ENCODE results near the gene FITM2.

The FITM2 gene

DNA sequence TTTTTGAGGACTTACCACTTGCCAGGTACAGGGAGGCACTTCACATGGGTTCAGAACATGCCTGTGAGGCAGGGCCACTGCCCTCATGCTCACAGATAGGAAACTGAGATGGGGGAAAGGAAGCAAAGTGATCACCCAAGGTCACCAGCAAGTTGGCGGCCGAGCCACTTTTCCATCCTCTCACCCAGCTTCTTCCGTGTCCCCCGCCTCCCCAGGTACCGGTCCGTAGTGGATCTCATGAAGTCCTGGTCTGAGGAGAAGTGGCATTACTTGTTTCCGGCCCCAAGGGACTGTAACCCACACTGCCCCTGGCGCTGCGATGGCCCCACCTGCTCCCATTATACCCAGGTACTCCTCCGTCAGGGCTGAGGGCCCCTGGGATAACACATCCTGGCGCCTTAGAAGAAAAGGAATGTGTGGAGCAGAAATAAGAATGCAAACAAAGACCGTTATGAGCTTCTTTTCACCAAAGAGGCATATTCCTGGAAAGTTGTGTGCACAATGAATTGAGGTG is 32.2 kb upstream of the FITM2 start (continued):
- TF ChIP-seq, protein P1, sequence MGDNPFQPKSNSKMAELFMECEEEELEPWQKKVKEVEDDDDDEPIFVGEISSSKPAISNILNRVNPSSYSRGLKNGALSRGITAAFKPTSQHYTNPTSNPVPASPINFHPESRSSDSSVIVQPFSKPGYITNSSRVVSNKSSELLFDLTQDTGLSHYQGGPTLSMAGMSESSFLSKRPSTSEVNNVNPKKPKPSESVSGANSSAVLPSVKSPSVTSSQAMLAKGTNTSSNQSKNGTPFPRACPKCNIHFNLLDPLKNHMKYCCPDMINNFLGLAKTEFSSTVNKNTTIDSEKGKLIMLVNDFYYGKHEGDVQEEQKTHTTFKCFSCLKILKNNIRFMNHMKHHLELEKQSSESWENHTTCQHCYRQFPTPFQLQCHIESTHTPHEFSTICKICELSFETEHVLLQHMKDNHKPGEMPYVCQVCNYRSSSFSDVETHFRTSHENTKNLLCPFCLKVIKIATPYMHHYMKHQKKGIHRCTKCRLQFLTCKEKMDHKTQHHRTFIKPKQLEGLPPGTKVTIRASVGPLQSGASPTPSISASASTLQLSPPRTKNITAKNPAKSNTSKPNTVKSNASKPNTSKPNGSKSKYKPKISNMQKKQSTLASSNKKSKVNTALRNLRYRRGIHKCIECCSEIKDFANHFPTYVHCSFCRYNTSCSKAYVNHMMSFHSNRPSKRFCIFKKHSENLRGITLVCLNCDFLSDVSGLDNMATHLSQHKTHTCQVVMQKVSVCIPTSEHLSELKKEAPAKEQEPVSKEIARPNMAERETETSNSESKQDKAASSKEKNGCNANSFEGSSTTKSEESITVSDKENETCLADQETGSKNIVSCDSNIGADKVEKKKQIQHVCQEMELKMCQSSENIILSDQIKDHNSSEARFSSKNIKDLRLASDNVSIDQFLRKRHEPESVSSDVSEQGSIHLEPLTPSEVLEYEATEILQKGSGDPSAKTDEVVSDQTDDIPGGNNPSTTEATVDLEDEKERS (tag by site-specific recombination; IDR thresholded peaks at IDR 0.05), result no peak
- TF ChIP-seq, protein P2, sequence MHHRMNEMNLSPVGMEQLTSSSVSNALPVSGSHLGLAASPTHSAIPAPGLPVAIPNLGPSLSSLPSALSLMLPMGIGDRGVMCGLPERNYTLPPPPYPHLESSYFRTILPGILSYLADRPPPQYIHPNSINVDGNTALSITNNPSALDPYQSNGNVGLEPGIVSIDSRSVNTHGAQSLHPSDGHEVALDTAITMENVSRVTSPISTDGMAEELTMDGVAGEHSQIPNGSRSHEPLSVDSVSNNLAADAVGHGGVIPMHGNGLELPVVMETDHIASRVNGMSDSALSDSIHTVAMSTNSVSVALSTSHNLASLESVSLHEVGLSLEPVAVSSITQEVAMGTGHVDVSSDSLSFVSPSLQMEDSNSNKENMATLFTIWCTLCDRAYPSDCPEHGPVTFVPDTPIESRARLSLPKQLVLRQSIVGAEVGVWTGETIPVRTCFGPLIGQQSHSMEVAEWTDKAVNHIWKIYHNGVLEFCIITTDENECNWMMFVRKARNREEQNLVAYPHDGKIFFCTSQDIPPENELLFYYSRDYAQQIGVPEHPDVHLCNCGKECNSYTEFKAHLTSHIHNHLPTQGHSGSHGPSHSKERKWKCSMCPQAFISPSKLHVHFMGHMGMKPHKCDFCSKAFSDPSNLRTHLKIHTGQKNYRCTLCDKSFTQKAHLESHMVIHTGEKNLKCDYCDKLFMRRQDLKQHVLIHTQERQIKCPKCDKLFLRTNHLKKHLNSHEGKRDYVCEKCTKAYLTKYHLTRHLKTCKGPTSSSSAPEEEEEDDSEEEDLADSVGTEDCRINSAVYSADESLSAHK (tag by site-specific recombination; IDR thresholded peaks at IDR 0.05), result no peak
- no peak for TF ChIP-seq ZNF670 (tag by site-specific recombination; IDR thresholded peaks at IDR 0.05; ENCODE audit: low read depth)
- TF ChIP-seq, protein P3, sequence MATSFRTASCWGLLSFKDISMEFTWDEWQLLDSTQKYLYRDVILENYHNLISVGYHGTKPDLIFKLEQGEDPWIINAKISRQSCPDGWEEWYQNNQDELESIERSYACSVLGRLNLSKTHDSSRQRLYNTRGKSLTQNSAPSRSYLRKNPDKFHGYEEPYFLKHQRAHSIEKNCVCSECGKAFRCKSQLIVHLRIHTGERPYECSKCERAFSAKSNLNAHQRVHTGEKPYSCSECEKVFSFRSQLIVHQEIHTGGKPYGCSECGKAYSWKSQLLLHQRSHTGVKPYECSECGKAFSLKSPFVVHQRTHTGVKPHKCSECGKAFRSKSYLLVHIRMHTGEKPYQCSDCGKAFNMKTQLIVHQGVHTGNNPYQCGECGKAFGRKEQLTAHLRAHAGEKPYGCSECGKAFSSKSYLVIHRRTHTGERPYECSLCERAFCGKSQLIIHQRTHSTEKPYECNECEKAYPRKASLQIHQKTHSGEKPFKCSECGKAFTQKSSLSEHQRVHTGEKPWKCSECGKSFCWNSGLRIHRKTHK (tag by site-specific recombination; IDR thresholded peaks at IDR 0.05), result no peak
- no peak for TF ChIP-seq HOXA7 (CRISPR knock-in tag; IDR thresholded peaks at IDR 0.05; ENCODE audit: borderline replicate concordance)
- TF ChIP-seq, protein P4, sequence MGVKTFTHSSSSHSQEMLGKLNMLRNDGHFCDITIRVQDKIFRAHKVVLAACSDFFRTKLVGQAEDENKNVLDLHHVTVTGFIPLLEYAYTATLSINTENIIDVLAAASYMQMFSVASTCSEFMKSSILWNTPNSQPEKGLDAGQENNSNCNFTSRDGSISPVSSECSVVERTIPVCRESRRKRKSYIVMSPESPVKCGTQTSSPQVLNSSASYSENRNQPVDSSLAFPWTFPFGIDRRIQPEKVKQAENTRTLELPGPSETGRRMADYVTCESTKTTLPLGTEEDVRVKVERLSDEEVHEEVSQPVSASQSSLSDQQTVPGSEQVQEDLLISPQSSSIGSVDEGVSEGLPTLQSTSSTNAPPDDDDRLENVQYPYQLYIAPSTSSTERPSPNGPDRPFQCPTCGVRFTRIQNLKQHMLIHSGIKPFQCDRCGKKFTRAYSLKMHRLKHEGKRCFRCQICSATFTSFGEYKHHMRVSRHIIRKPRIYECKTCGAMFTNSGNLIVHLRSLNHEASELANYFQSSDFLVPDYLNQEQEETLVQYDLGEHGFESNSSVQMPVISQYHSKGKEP (tag by site-specific recombination; IDR thresholded peaks at IDR 0.05), result no peak
- TF ChIP-seq FEZF1 (tag by site-specific recombination; IDR thresholded peaks at IDR 0.05), result no peak
- no peak for TF ChIP-seq ZNF433 (tag by site-specific recombination; IDR thresholded peaks at IDR 0.05; ENCODE audit: low read depth)
- TF ChIP-seq GFI1B (tag by site-specific recombination; IDR thresholded peaks at IDR 0.05), result no peak
- TF ChIP-seq ZNF791 (tag by site-specific recombination; IDR thresholded peaks at IDR 0.05), result no peak
- TF ChIP-seq ZBTB17 (tag by site-specific recombination; IDR thresholded peaks at IDR 0.05), result no peak
- TF ChIP-seq, protein P5, sequence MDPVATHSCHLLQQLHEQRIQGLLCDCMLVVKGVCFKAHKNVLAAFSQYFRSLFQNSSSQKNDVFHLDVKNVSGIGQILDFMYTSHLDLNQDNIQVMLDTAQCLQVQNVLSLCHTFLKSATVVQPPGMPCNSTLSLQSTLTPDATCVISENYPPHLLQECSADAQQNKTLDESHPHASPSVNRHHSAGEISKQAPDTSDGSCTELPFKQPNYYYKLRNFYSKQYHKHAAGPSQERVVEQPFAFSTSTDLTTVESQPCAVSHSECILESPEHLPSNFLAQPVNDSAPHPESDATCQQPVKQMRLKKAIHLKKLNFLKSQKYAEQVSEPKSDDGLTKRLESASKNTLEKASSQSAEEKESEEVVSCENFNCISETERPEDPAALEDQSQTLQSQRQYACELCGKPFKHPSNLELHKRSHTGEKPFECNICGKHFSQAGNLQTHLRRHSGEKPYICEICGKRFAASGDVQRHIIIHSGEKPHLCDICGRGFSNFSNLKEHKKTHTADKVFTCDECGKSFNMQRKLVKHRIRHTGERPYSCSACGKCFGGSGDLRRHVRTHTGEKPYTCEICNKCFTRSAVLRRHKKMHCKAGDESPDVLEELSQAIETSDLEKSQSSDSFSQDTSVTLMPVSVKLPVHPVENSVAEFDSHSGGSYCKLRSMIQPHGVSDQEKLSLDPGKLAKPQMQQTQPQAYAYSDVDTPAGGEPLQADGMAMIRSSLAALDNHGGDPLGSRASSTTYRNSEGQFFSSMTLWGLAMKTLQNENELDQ (tag by site-specific recombination; IDR thresholded peaks at IDR 0.05; ENCODE audit: low read depth), result no peak
- no peak for TF ChIP-seq REPIN1 (tag by site-specific recombination; IDR thresholded peaks at IDR 0.05; ENCODE audit: low read depth)
- TF ChIP-seq BCL11B (tag by site-specific recombination; IDR thresholded peaks at IDR 0.05; ENCODE audit: low read depth), result no peak

DNA sequence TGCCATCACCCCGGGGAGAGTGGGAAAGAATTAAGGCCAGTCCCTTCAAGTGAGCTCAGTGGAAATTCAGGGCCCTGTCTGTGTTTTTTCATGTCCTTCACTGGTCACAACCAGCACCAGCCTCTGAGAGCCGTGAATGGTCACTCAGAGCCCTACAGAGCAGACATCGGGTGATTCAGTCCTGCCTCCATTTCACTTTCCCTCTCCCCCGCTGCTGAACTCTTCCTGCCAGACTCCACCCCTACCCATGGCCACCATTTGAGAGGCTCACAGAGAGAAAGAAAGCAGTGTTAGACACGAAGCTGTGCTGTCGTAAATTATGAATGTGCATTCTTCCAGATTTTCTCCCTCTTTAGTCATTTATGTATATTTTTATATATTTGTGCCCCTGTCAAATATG is 31.2 kb upstream of the FITM2 start:
- Histone ChIP-seq H3K9me3 (ENCODE audit: control insufficient read depth, insufficient read depth, low read depth, low read length) (no peaks in the 10 kb centered on the region), H3K4me3 (ENCODE audit: low read depth, low read length) (no peak overlapping the region), H3K36me3 (ENCODE audit: control insufficient read depth in 2 of 2, insufficient read depth in 1 of 2, low read length in 2 of 2) (no peaks in the 10 kb centered on the region), H3K4me1 (ENCODE audit: control insufficient read depth, insufficient read depth, low read length) (no peaks in the 10 kb centered on the region), H3K27ac (ENCODE audit: extremely low read depth, low read depth, low read length) (no peak overlapping the region)
- TF ChIP-seq ZNF701 (tag by site-specific recombination; IDR thresholded peaks at IDR 0.05) (no peak), SCRT1 (tag by site-specific recombination; IDR thresholded peaks at IDR 0.05; ENCODE audit: borderline replicate concordance) (no peak), KLF10 (tag by site-specific recombination; IDR thresholded peaks at IDR 0.05) (no peak), YY2 (tag by site-specific recombination; IDR thresholded peaks at IDR 0.05) (no peak), ZSCAN16 (tag by site-specific recombination; IDR thresholded peaks at IDR 0.05) (no peak)
- TF ChIP-seq, protein P4 (tag by site-specific recombination; IDR thresholded peaks at IDR 0.05), result no peak
- ChIA-PET CTCF (interaction anchor here (1.0 to 4.5 kb wide), 2 partner anchors 10 to 31 kb away, joined by 3 to 23 read pairs; partner anchors contain the start of gene FITM2), POLR2A (no interaction called here)
